Loucy (cell line): ENCODE data around the gene HEXB.

ENCODE experiments used
- H2AFZ ChIP-seq: fragments of 200-600 bp; sonication (generic); 2 replicates; pipeline ENCODE4 v1.6.0; 2016; ENCODE audit warnings: antibody characterized with exemption, mild to moderate bottlenecking, low read length, moderate library complexity
- H3F3A ChIP-seq: fragments of 200-600 bp; 2 replicates; pipeline ENCODE4 v1.6.0; 2016; ENCODE audit warnings: antibody characterized with exemption, low read depth, mild to moderate bottlenecking
- H3K27me3 ChIP-seq: fragments of 200-600 bp; sonication (generic); 2 replicates; pipeline ENCODE4 v1.6.1; 2014; ENCODE audit warnings: low read length, mild to moderate bottlenecking; ENCODE audit not compliant: insufficient read depth, poor library complexity, severe bottlenecking
- H3K36me3 ChIP-seq: fragments of 200-600 bp; sonication (generic); 2 replicates; pipeline ENCODE4 v1.6.1; 2016; ENCODE audit warnings: low read length; ENCODE audit not compliant: insufficient read depth
- H3K4me1 ChIP-seq: fragments of 200-600 bp; sonication (generic); 2 replicates; pipeline ENCODE4 v1.5.1; 2014; ENCODE audit warnings: low read length, mild to moderate bottlenecking; ENCODE audit not compliant: insufficient read depth, poor library complexity, severe bottlenecking
- H3K4me2 ChIP-seq: fragments of 200-600 bp; sonication (generic); 2 replicates; pipeline ENCODE4 v1.6.0; 2014; ENCODE audit warnings: antibody characterized with exemption, low read length, low read depth, mild to moderate bottlenecking; ENCODE audit not compliant: poor library complexity, severe bottlenecking
- H3K4me3 ChIP-seq: fragments of 200-600 bp; sonication (generic); 2 replicates; pipeline ENCODE4 v1.5.1; 2014; ENCODE audit warnings: low read length, mild to moderate bottlenecking, mixed read lengths; ENCODE audit not compliant: poor library complexity, severe bottlenecking
- H3K79me2 ChIP-seq: fragments of 200-600 bp; sonication (generic); 2 replicates; pipeline ENCODE4 v1.6.1; 2014; ENCODE audit warnings: low read length; ENCODE audit not compliant: insufficient read depth
- H3K9ac ChIP-seq: fragments of 200-600 bp; sonication (generic); 2 replicates; pipeline ENCODE4 v1.6.0; 2014; ENCODE audit warnings: mild to moderate bottlenecking, low read depth, low read length, moderate library complexity; ENCODE audit not compliant: poor library complexity, severe bottlenecking
- H3K9me2 ChIP-seq: fragments of 200-600 bp; sonication (generic); replicated peaks from 2 replicates; pipeline ENCODE4 v1.6.1; 2016; ENCODE audit warnings: low read depth, low read length, mixed read lengths
- H3K9me3 ChIP-seq: fragments of 200-600 bp; sonication (generic); 2 replicates; pipeline ENCODE4 v1.6.1; 2014; ENCODE audit warnings: mild to moderate bottlenecking, antibody characterized with exemption, low read length, low read depth; ENCODE audit not compliant: insufficient read depth
- H4K20me1 ChIP-seq: fragments of 200-600 bp; sonication (generic); 2 replicates; pipeline ENCODE4 v1.6.0; 2014; ENCODE audit warnings: antibody characterized with exemption, low read length, mild to moderate bottlenecking; ENCODE audit not compliant: insufficient read depth, poor library complexity, severe bottlenecking
- CTCF ChIP-seq: fragments of 200-600 bp; sonication (generic); conservative IDR thresholded peaks from 2 replicates; pipeline ENCODE4 v1.5.1; 2014; ENCODE audit warnings: mild to moderate bottlenecking, antibody characterized with exemption, low read length
- EZH2phosphoT487 ChIP-seq: fragments of 200-600 bp; IDR thresholded peaks from 2 replicates; pipeline ENCODE4 v1.6.1; 2018; ENCODE audit warnings: antibody characterized with exemption, mild to moderate bottlenecking, moderate library complexity, borderline replicate concordance

HEXB gene

GRCh38 chr5:74693191-74693590 lies 8.2 kb downstream of the HEXB start:
- Histone ChIP-seq H3K9me2 (no peaks in the 10 kb centered on the region), H3F3A (no peaks in the 10 kb centered on the region), H3K4me3 (no peak overlapping the region), H3K79me2 (no peaks in the 10 kb centered on the region), H3K4me2 (no peak overlapping the region), H3K36me3 (peaks cover 9% of the 10 kb centered on the region; the same call in 1 of the 2 replicates), H3K9me3 (no peaks in the 10 kb centered on the region), H3K27me3 (no peaks in the 10 kb centered on the region), H3K9ac (no peak overlapping the region), H3K4me1 (peaks cover 3% of the 10 kb centered on the region), H4K20me1 (no peaks in the 10 kb centered on the region), H2AFZ (no peak overlapping the region)
- TF ChIP-seq EZH2phosphoT487, result no peak
- no peak for TF ChIP-seq CTCF

- H3K36me3 ChIP-seq, result peaks cover 35% of the 10 kb centered on the region
- no peaks in the 10 kb centered on the region for H3K27me3 ChIP-seq
- H3F3A ChIP-seq, result no peaks in the 10 kb centered on the region
- no peaks in the 10 kb centered on the region for H3K79me2 ChIP-seq
- TF ChIP-seq CTCF (no peak), EZH2phosphoT487 (no peak)
- no peaks in the 10 kb centered on the region for H3K9me3 ChIP-seq
- no peak overlapping the region for H3K4me2 ChIP-seq
- no peaks in the 10 kb centered on the region for H3K9me2 ChIP-seq
- no peak overlapping the region for H3K9ac ChIP-seq
- H3K4me3 ChIP-seq, result no peak overlapping the region
- no peaks in the 10 kb centered on the region for H4K20me1 ChIP-seq
- peaks cover 7% of the 10 kb centered on the region for H3K4me1 ChIP-seq
- H2AFZ ChIP-seq, result no peak overlapping the region
Observed at GRCh38 chr5:74717596-74717995, 32.6 kb downstream of the HEXB start.

GRCh38 chr5:74722271-74722670 lies 37.2 kb downstream of the HEXB start:
- Histone ChIP-seq H3K9me3 (no peaks in the 10 kb centered on the region), H3K4me3 (no peak overlapping the region), H4K20me1 (no peaks in the 10 kb centered on the region), H3K36me3 (peaks cover 62% of the 10 kb centered on the region), H3K27me3 (no peaks in the 10 kb centered on the region), H3K4me1 (peaks cover 7% of the 10 kb centered on the region), H3K4me2 (no peak overlapping the region), H3K9ac (no peak overlapping the region), H2AFZ (no peak overlapping the region), H3F3A (no peaks in the 10 kb centered on the region), H3K79me2 (no peaks in the 10 kb centered on the region), H3K9me2 (no peaks in the 10 kb centered on the region)
- TF ChIP-seq EZH2phosphoT487 (no peak), CTCF (no peak)
